ENCODE results near the gene CDKAL1. TPM values are rescaled to one million over a fixed set of nuclear protein-coding genes. Genes with fewer than 3 reads are reported as not detected.

Gene CDKAL1
- total and polyA plus RNA-seq, 2 experiments from 2014 or later, result 12.2 to 13.7 TPM

DNA sequence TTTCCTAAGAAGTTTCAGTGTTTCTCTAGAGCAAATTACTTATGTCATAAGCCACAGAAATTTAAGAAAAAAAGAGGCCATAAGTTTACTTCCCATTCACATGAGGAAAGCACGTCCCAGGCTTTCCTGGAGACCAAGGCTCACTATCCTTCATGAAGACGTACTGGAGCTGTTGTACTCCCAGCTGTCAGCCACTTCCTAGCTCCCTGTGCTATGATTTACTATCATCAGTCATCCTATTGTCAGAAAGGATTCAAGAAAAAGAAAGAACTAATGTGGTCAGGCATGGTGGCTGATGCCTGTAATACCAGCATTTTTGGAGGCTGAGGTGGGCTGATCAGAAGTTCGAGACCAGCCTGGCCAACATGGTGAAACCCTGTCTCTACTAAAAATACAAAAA, 721.9 kb downstream of the CDKAL1 start:
- TF ChIP-seq, protein P1, sequence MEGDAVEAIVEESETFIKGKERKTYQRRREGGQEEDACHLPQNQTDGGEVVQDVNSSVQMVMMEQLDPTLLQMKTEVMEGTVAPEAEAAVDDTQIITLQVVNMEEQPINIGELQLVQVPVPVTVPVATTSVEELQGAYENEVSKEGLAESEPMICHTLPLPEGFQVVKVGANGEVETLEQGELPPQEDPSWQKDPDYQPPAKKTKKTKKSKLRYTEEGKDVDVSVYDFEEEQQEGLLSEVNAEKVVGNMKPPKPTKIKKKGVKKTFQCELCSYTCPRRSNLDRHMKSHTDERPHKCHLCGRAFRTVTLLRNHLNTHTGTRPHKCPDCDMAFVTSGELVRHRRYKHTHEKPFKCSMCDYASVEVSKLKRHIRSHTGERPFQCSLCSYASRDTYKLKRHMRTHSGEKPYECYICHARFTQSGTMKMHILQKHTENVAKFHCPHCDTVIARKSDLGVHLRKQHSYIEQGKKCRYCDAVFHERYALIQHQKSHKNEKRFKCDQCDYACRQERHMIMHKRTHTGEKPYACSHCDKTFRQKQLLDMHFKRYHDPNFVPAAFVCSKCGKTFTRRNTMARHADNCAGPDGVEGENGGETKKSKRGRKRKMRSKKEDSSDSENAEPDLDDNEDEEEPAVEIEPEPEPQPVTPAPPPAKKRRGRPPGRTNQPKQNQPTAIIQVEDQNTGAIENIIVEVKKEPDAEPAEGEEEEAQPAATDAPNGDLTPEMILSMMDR (IDR thresholded peaks at IDR 0.05; ENCODE audit: low read depth, low read length), result no peak
- no peak overlapping the region for H3K4me3 ChIP-seq
- no peaks in the 10 kb centered on the region for H3K27me3 ChIP-seq
- H3K9me3 ChIP-seq (ENCODE audit: low read depth), result no peaks in the 10 kb centered on the region
- H3K4me1 ChIP-seq (ENCODE audit: low read depth), result no peaks in the 10 kb centered on the region
- H3K27ac ChIP-seq, result no peak overlapping the region
- DNase-seq (ENCODE audit: low read depth in 1 of 2, low spot score in 1 of 2), result no peak
- H3K36me3 ChIP-seq, result no peaks in the 10 kb centered on the region

DNA sequence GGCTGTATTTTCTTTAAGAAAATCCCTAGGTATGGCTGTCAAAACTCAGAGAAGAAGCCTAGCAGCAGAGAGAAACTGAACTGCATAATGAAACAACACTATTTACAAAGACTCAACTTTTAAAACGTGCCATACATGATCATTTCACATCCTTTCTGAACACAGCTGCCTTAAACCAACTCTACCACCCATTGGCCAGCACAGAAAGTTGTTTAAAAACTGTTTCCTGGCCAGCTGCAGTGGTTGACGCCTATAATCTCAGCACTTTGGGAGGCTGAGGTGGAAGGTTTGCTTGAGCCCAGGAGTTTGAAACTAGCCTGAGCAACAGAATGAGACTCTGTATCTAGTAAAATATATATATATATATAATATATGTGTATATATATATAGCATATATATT, 722.9 kb downstream of the CDKAL1 start:
- Histone ChIP-seq H3K9me3 (ENCODE audit: low read depth) (no peaks in the 10 kb centered on the region), H3K4me3 (no peak overlapping the region), H3K4me1 (ENCODE audit: low read depth) (no peaks in the 10 kb centered on the region), H3K27me3 (no peaks in the 10 kb centered on the region), H3K36me3 (no peaks in the 10 kb centered on the region), H3K27ac (no peak overlapping the region)
- TF ChIP-seq, protein P1 (IDR thresholded peaks at IDR 0.05; ENCODE audit: low read depth, low read length), result no peak
- DNase-seq (ENCODE audit: low read depth in 1 of 2, low spot score in 1 of 2), result no peak

DNA sequence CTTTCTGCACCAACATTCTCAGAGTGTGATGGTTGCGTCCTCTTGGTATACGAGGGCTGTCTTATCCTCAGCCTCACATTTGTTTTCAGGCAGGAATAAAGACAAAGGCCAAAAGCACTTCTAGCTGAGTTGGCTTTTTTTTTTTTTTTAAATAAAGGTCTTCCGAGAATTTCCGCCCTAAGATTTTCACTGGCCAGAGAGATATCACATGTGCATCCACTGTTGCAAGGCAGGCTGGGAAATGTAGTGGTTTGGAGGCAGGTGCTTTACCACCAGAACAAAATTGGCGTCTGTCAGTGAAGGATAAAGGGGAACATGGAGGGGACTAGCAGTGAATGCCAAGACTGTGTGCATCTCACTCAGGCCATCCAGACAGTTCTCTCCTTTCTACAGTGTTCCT, 724.4 kb downstream of the CDKAL1 start:
- no peaks in the 10 kb centered on the region for H3K36me3 ChIP-seq
- no peaks in the 10 kb centered on the region for H3K27me3 ChIP-seq
- no peak for DNase-seq (ENCODE audit: low read depth in 1 of 2, low spot score in 1 of 2)
- H3K4me1 ChIP-seq (ENCODE audit: low read depth), result no peaks in the 10 kb centered on the region
- H3K27ac ChIP-seq, result no peak overlapping the region
- no peaks in the 10 kb centered on the region for H3K9me3 ChIP-seq (ENCODE audit: low read depth)
- H3K4me3 ChIP-seq, result no peak overlapping the region
- TF ChIP-seq, protein P1 (IDR thresholded peaks at IDR 0.05; ENCODE audit: low read depth, low read length), result no peak

DNA sequence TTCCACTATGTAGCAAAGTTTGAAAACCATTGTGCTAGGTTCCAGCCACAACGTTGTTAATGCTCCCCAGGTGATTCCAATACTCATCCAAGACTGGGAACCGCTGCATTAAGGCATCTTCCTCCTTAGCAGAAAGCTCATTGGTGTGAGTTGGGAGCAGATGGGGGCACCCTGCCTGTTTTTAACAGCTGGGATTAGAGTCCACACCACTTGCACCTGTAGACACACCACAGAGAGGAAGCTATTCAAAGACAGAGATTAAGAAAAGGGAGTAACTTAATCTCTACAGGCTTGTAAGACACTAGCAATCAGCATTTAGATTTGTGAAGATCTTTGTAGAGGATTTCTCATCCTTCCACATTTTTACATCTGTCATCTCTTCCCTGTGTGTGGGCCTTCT, 725.4 kb downstream of the CDKAL1 start:
- TF ChIP-seq, protein P1 (IDR thresholded peaks at IDR 0.05; ENCODE audit: low read depth, low read length), result no peak
- H3K36me3 ChIP-seq, result no peaks in the 10 kb centered on the region
- no peak overlapping the region for H3K4me3 ChIP-seq
- H3K27ac ChIP-seq, result no peak overlapping the region
- H3K4me1 ChIP-seq (ENCODE audit: low read depth), result no peaks in the 10 kb centered on the region
- no peaks in the 10 kb centered on the region for H3K27me3 ChIP-seq
- DNase-seq (ENCODE audit: low read depth in 1 of 2, low spot score in 1 of 2), result no peak
- no peaks in the 10 kb centered on the region for H3K9me3 ChIP-seq (ENCODE audit: low read depth)

DNA sequence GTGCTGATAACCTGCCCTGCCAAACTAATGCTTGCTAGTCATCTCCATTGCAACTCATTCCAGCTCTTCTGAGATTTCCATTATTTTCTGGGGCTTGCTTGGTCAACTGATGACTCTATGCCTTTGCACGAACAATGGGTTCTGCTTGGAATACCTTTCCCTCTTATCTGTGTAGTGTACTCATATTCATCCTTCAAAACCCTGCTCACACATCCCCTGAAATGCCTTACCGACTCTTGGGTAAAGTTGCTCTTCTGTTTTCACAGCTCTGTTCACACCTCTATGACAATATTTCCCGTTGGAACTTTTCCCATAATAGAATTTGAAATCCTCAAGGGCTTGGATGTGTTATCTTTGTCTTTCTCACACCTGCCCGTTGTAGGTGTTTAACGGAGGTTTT, 728.2 kb downstream of the CDKAL1 start:
- Histone ChIP-seq H3K36me3 (no peaks in the 10 kb centered on the region), H3K27ac (no peak overlapping the region), H3K4me3 (no peak overlapping the region), H3K4me1 (ENCODE audit: low read depth) (no peaks in the 10 kb centered on the region), H3K27me3 (no peaks in the 10 kb centered on the region), H3K9me3 (ENCODE audit: low read depth) (no peaks in the 10 kb centered on the region)
- DNase-seq (ENCODE audit: low read depth in 1 of 2, low spot score in 1 of 2), result no peak
- TF ChIP-seq, protein P1 (IDR thresholded peaks at IDR 0.05; ENCODE audit: low read depth, low read length), result no peak

All from cardiac muscle cell (in vitro differentiated cells and primary cell).